GM21529 (cell line): ENCODE results near the gene TBC1D8.

Experiments
- ATAC-seq: cut with Tn5 transposase; IDR thresholded peaks from one replicate; pipeline ENCODE4 v1.9.1; 2021; ENCODE audit not compliant: unreplicated experiment

TBC1D8 gene

GRCh38 chr2:101004620-101005325 is 146.4 kb downstream of the TBC1D8 start:
- no peak for ATAC-seq

- no peak for ATAC-seq
These were observed 147.9 kb downstream of the TBC1D8 start for GRCh38 chr2:101003278-101003775.

- peak; percentile 10 for ATAC-seq
These were observed 148.5 kb downstream of the TBC1D8 start for GRCh38 chr2:101002562-101003277.

GRCh38 chr2:101001691-101002561 is 149.3 kb downstream of the TBC1D8 start, which contains the start of gene RPL31:
Gene RPL31, plus strand, starts transcription at chr2:101002289. Its CDS starts 413 bp downstream, at chr2:101002702.
- peak; percentile 97 for ATAC-seq

- no peak for ATAC-seq
These were observed 151.2 kb downstream of the TBC1D8 start for GRCh38 chr2:100999995-101000394.

GRCh38 chr2:100998235-100998573 is 153.0 kb downstream of the TBC1D8 start:
- ATAC-seq: no peak

- no peak for ATAC-seq
These were observed 153.5 kb downstream of the TBC1D8 start for GRCh38 chr2:100997509-100998234.

GRCh38 chr2:100995309-100996075 is 155.7 kb downstream of the TBC1D8 start:
- no peak for ATAC-seq

GRCh38 chr2:100993294-100993693 is 157.9 kb downstream of the TBC1D8 start:
- ATAC-seq: no peak

- ATAC-seq: no peak
These were observed 158.9 kb downstream of the TBC1D8 start for GRCh38 chr2:100992262-100992661.

GRCh38 chr2:100991404-100991773 is 159.8 kb downstream of the TBC1D8 start:
- ATAC-seq: no peak

GRCh38 chr2:100990650-100991403 is 160.4 kb downstream of the TBC1D8 start:
- ATAC-seq: no peak

GRCh38 chr2:100990166-100990565 is 161.0 kb downstream of the TBC1D8 start:
- ATAC-seq: no peak

GRCh38 chr2:100989666-100990065 is 161.5 kb downstream of the TBC1D8 start:
- ATAC-seq: no peak

GRCh38 chr2:100988630-100989417 is 162.4 kb downstream of the TBC1D8 start:
- ATAC-seq: no peak

GRCh38 chr2:100987974-100988373 is 163.2 kb downstream of the TBC1D8 start:
- ATAC-seq: no peak

- ATAC-seq: no peak
These were observed 163.6 kb downstream of the TBC1D8 start for GRCh38 chr2:100987536-100987935.

GRCh38 chr2:100986157-100986556 is 165.0 kb downstream of the TBC1D8 start:
- no peak for ATAC-seq
